H1 (cell line): ENCODE measurements around the gene KCNQ2.

Experiments used
- BCL11A ChIP-seq, 2 experiments: IDR thresholded peaks; one replicate each; pipeline ENCODE4 v1.6.1; 2011; ENCODE audit warnings: low read depth in 2 of 2, low read length in 2 of 2, mild to moderate bottlenecking in 2 of 2
- BRCA1 ChIP-seq: IDR thresholded peaks from 2 replicates; pipeline ENCODE4 v1.6.1; 2012; ENCODE audit warnings: low read depth, low read length, improper control_type of control experiment
- CREB1 ChIP-seq: IDR thresholded peaks from 2 replicates; pipeline ENCODE4 v1.6.1; 2012; ENCODE audit warnings: inconsistent platforms
- GABPA ChIP-seq: IDR thresholded peaks from 2 replicates; pipeline ENCODE4 v1.6.1; 2011; ENCODE audit warnings: mild to moderate bottlenecking, low read length, moderate library complexity, borderline replicate concordance; ENCODE audit not compliant: insufficient read depth
- JUND ChIP-seq: IDR thresholded peaks from 2 replicates; pipeline ENCODE4 v1.6.1; 2011; ENCODE audit warnings: mild to moderate bottlenecking, improper control_type of control experiment, low read length
- NRF1 ChIP-seq: IDR thresholded peaks from 2 replicates; pipeline ENCODE4 v1.6.1; 2011; ENCODE audit warnings: mild to moderate bottlenecking, low read depth, low read length, improper control_type of control experiment
- POLR2A ChIP-seq, 2 experiments: IDR thresholded peaks; 1 replicate in 1 of 2; 2 replicates in 1 of 2; pipeline ENCODE4 v1.6.1; 2011; ENCODE audit warnings: low read depth in 2 of 2, low read length in 2 of 2, mild to moderate bottlenecking in 2 of 2; ENCODE audit errors: control extremely low read depth in 1 of 2
- POU5F1 ChIP-seq: IDR thresholded peaks from 2 replicates; pipeline ENCODE4 v1.6.1; 2011; ENCODE audit warnings: low read depth, mild to moderate bottlenecking, low read length, moderate library complexity
- RAD21 ChIP-seq, 2 experiments: IDR thresholded peaks in 1 of 2; conservative IDR thresholded peaks in 1 of 2; 2 replicates each; pipeline ENCODE4 v1.6.1; 2011; ENCODE audit warnings: low read depth in 2 of 2, low read length in 2 of 2, improper control_type of control experiment in 1 of 2, inconsistent platforms in 1 of 2, mild to moderate bottlenecking in 1 of 2, moderate library complexity in 1 of 2
- YY1 ChIP-seq: IDR thresholded peaks from 2 replicates; pipeline ENCODE4 v1.6.1; 2011; ENCODE audit warnings: low read depth, mild to moderate bottlenecking, low read length
- TF ChIP-seq, protein P1 (sequence below): IDR thresholded peaks from 2 replicates; pipeline ENCODE4 v1.6.1; 2012; ENCODE audit warnings: inconsistent platforms
- TF ChIP-seq, protein P2 (sequence below), 3 experiments: IDR thresholded peaks; 1 replicate in 2 of 3; 2 replicates in 1 of 3; pipeline versions ENCODE4 v1.5.1 to v1.6.1; 2011; ENCODE audit warnings: low read length in 3 of 3, mild to moderate bottlenecking in 3 of 3, inconsistent platforms in 2 of 3, low read depth in 1 of 3, moderate library complexity in 1 of 3; ENCODE audit not compliant: insufficient read depth in 1 of 3; ENCODE audit errors: control extremely low read depth in 1 of 3

DNA sequence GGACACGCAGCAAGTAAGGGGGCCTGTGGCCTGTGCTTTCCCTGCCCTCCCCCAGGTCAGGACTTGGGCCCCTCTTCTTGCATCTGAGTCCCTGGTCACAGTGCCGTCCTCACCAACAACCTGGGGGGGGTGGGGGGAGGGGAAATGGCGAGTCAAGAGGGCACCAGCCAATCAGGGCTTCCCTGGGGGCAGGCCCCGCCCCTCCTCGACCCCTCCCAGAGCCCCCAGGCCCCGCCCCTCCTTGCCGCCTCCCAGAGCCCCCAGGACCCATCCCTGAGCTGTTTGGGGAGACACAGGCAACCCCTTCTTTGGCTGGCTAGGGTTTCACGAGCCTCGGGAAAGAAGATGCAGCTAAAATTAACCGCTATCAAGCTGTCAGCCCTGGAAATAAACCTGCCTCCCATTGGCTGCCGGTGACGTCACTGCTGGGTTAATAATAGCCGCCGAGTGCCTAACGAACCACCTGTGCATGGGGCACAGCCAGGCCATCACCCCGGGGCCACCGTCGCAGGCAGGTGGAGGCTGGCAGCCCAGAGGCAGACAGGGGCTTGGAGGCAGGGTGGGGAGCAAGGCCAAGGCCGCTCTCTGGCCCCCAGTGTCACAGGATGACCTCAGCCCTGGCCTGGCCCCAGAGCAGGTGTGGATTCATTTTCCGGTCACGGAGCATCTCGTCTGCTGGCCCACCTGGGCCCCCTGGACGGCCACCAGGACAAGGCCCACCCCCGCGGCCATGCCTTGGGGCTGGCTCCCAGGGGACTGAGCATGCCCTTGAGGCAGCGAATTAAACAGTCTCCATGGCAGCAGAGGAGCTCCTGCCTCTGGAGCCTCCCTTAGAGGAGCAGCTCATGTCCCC, 29.6 kb upstream of the KCNQ2 start:
- peak; percentile 88 for TF ChIP-seq JUND
- TF ChIP-seq BCL11A (IDR thresholded peaks at IDR 0.05; ENCODE audit: low read depth in 2 of 2, low read length in 2 of 2) = no peak
- no peak for TF ChIP-seq RAD21 (IDR thresholded peaks at IDR 0.05 in 1 of 2, conservative IDR thresholded peaks at IDR 0.05 in 1 of 2; ENCODE audit: low read depth in 2 of 2, low read length in 2 of 2)
- TF ChIP-seq POLR2A (IDR thresholded peaks at IDR 0.05; ENCODE audit: control extremely low read depth in 1 of 2, low read depth in 2 of 2, low read length in 2 of 2) = no peak
- TF ChIP-seq, protein P1, sequence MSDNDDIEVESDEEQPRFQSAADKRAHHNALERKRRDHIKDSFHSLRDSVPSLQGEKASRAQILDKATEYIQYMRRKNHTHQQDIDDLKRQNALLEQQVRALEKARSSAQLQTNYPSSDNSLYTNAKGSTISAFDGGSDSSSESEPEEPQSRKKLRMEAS = 0 out of 2 replicates have a peak, but pooled peaks have one; percentile 3
- TF ChIP-seq YY1 = no peak
- TF ChIP-seq GABPA = no peak
- peak; percentile 67 for TF ChIP-seq CREB1
- TF ChIP-seq, protein P2, sequence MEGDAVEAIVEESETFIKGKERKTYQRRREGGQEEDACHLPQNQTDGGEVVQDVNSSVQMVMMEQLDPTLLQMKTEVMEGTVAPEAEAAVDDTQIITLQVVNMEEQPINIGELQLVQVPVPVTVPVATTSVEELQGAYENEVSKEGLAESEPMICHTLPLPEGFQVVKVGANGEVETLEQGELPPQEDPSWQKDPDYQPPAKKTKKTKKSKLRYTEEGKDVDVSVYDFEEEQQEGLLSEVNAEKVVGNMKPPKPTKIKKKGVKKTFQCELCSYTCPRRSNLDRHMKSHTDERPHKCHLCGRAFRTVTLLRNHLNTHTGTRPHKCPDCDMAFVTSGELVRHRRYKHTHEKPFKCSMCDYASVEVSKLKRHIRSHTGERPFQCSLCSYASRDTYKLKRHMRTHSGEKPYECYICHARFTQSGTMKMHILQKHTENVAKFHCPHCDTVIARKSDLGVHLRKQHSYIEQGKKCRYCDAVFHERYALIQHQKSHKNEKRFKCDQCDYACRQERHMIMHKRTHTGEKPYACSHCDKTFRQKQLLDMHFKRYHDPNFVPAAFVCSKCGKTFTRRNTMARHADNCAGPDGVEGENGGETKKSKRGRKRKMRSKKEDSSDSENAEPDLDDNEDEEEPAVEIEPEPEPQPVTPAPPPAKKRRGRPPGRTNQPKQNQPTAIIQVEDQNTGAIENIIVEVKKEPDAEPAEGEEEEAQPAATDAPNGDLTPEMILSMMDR (IDR thresholded peaks at IDR 0.05; ENCODE audit: control extremely low read depth in 1 of 3, insufficient read depth in 1 of 3, low read depth in 1 of 3, low read length in 3 of 3) = no peak
- no peak for TF ChIP-seq BRCA1
- TF ChIP-seq POU5F1 = no peak
- TF ChIP-seq NRF1 = no peak
